Stimulated activated CD4-positive, alpha-beta T cell treated with anti-CD3 and anti-CD28 coated beads, TNF-alpha, amount 100 ng/mL, for 4 hours (primary cell): Measurements from ENCODE around the gene HELZ.
"Not testable (repeated sequence)": the region's sequence is repeated elsewhere in the genome, so short reads cannot be mapped to it uniquely, and the experiment has no call there.

Experiments
- DNase-seq, 3 experiments: peaks; one replicate each; pipeline ENCODE4 v3.0.0-alpha.2; 2020; ENCODE audit warnings: low read depth in 3 of 3

Gene HELZ

DNA sequence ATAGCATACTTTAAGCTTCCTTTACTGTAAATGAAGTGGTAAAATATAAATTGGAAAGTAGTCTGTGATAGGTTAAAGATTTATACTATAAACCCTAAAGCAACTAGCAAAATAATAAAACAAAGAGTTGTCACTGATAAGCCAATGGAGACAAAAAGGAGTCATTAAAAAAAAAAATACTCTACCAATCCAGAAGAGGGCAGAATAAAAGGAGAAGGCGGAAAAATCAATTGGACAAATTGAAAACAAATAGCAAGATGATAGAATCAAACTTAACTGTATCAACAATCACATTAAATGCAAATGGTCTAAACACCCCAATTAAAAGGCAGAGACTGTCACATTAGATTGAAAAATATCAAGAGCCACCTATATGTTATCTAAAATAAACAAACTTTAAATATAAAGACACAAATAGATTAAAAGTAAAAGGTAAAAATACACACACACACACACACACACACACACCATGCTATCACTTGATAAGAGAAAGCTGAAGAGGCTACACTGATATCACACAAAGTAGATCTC lies 128.9 kb downstream of the HELZ start:
- no peak for DNase-seq

GRCh38 chr17:67115401-67115800 lies 129.6 kb downstream of the HELZ start:
- no peak for DNase-seq

DNA sequence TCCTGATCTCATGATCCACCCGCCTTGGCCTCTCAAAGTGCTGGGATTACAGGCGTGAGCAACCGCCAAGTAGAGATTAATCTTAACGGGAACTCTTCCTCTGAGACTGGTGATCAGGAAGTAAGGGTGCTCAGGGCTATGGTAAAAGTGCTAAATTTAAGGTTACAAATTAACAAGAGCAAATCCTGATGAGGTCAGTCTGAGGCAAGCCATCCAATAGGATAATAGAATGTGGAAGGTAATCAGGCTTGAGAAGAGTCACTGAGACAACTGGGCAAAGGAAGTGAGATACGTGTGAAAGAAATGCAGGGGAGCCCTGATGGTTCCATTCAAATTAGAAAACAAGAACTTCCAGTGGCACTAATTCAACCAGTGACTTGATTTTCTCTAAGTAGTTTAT lies 131.5 kb downstream of the HELZ start:
- DNase-seq, result no peak

DNA sequence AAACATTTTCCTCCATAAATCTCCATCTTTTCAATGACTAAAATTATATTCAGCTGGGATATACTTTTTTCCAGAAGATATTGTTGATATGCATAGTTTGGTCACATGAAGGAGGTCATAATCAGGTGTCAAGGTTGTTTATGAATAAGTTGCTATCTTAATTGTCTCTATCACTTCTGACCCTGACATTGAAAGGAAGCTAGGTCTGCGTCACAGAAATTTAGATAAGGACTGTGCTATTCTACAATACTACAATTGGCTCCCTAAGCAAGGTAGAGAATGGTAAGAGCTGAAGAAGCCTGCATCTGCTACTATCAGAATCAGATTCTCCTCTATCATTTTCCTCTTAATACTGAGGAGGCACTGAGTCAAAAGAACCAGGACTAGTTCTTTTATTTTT lies 133.2 kb downstream of the HELZ start:
- no peak for DNase-seq

- no peak for DNase-seq
These were observed 133.7 kb downstream of the HELZ start for GRCh38 chr17:67111327-67111726.

DNA sequence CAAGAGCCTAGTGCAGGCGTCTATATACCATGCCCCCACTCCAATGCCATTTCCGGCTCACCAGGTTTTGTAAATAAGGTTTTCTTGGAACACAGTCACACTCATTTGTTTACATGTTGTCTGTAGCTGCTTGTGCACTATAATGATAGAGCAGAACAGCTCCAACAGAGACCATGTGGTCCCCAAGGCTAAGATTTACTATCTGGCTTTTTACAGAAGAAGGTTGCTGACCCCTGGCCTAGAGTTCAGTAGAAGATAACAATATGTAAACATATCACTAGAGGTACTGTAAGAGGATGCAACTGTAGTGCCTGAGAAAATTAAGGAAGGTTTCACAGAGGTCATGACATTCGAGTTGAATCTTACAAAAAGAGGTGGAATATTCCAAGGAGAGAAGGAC lies 134.4 kb downstream of the HELZ start:
- DNase-seq, result no peak

GRCh38 chr17:67109111-67109510 lies 135.9 kb downstream of the HELZ start:
- no peak for DNase-seq

- DNase-seq, result no peak
These were observed 136.9 kb downstream of the HELZ start for GRCh38 chr17:67107811-67108775.

DNA sequence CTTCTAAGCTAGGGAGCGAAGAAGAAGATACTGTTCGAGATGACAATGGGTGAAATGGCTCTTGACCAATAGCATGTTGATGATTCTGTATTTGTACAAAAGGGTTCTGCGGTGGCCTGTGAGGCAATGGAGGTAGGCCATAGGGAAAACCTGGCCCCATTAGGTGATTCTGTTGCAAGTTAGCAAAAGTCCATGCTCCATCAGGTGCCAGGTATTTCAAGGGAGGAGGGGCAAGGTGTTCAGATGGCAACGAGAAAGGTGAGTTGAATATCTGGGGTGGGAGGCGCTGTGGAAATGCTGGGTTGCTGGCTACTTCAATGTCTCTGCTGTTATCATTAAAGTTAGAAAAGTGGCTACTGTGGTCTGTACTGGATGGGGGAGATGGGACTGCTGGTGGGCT lies 137.8 kb downstream of the HELZ start:
- no peak for DNase-seq

DNA sequence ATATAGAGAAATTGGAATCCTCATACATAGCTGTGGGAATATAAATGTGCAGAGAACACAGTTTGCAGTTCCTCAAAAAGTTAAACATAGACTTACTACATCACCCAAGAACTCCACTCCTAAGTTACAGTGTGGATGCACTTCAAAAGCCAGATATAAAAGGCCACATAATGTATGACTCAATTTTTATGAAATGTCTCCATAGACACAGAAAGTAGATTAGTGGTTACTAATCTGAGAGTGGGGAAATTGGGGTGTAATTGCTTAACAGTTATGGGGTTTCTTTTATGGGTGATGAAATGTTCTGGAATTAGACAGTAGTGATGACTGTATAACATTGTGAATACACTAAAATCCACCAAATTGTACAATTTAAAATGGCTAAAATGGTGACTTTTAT lies 139.8 kb downstream of the HELZ start:
- no peak for DNase-seq

GRCh38 chr17:67104641-67105040 lies 140.4 kb downstream of the HELZ start:
- DNase-seq, result not testable (repeated sequence)

- no peak for DNase-seq
These were observed 147.0 kb downstream of the HELZ start for GRCh38 chr17:67098006-67098405.

DNA sequence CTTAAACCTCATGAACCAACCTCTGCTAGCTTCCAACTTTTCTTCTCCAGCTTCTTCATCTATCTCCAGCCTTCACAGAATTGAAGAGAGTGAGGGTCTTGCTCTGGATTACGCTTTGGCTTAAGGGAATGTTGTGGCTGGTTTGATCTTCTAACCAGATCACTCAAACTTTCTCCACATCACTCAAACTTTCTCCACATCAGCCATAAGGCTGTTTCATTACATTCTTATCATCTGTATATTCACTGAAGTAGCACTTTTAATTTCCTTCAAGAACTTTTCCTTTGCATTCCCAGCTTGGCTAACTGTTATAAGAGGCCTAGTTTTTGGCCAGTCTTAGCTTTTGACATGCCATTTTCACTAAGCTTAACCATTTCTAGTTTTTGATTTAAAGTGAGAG lies 148.4 kb downstream of the HELZ start:
- DNase-seq, result no peak

GRCh38 chr17:67095803-67096202 lies 149.2 kb downstream of the HELZ start:
- no peak for DNase-seq

DNA sequence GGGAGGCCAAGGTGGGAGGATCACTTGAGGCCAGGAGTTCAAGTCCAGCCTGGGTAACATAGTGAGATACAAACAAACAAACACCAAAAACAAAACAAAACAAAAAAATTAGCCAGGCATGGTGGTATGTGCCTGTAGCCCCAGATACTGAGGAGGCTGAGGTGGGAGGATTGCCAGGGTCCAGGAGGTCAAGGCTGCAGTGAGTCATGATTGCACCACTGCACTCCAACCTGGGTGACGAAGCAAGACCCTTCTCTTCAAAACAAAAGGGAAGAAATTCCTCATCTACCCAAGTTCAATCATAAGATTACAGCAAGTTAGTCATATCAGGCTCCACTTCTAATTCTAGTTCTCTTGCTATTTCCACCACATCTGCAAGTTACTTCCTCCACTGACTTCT lies 149.7 kb downstream of the HELZ start:
- not testable (repeated sequence) for DNase-seq

- no peak for DNase-seq
These were observed 151.6 kb downstream of the HELZ start for GRCh38 chr17:67093348-67093747.

- not testable (repeated sequence) for DNase-seq
These were observed 152.3 kb downstream of the HELZ start for GRCh38 chr17:67092710-67093109.

DNA sequence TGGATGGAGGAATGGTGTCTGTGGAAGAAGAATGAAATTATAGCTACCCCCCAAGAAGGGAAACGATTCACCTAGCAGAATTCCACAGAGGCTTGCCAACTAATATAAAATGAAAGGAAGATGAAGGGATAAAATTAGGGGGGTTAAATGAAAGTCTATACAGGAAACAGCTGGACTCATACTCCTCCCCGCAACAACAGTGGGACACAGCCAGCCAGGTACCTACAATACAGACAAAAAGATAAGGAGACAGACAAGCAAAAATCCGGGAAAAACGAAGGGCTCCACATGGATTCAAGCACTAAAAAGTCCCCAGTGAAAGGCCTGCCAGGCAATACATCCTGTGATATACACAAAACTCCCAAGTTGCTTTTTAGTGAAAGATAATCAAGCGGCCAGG lies 152.7 kb downstream of the HELZ start:
- DNase-seq, result no peak

- no peak for DNase-seq
These were observed 154.7 kb downstream of the HELZ start for GRCh38 chr17:67090341-67090740.

- DNase-seq, result no peak
These were observed 156.4 kb downstream of the HELZ start for GRCh38 chr17:67088639-67089038.

DNA sequence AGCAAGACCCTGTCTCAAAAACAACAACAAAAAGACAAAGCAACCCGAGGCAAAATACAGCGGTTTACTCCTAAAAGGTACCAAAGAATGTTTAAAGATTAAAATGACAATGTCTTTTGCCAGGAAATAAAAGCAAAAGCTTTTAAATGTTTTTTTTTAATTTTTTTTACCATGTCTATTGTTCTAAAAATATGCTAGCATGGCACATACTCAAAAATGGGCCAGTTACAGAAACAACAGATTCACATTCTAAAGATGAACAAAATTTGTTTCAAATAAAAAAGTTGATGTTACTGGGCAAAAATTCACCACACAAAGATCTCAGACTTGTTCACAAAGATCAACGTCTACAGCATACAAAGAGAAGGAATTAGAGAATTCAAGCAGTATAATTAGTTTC lies 159.6 kb downstream of the HELZ start:
- DNase-seq, result no peak

DNA sequence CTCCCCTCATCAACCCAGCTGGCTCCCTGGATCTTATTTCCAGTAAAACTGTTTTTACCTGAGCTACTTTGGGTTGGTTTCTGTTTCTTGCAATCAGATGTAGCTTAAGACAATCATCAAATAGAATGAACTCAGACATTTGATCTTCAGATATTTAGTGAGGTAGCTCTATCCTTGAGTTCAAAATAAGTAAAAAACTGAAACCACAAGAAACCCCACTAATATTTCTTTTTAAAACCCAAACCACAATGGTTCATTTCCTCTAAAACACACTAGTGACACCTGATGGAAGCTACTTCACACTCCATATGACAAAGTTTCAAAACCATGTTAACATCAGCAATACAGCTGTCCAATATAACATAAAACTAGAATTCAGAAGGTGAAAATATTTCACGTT lies 162.9 kb downstream of the HELZ start:
- no peak for DNase-seq

DNA sequence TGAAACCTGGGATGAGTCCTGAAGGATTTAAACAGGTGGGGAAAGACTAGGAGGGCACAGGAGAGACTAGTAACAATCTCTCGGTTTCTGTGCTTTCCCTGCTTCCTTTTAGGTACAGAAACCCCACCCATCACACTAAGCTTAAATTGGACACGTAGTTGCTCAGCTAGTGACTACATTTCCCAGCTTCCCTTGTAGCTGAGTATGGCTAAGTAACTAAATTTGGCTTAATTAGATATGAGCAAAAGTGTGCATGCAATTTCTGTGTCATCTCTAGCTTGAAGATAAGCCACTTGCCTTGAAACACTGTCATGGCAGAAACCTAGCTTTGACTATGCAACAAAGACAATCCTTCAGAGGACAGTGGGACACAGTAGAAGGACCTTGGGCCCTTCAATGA lies 164.2 kb downstream of the HELZ start:
- DNase-seq, result no peak
